A549 (cell line): ENCODE measurements around the gene TNS1. TPM values are rescaled to one million over a fixed set of nuclear protein-coding genes. Genes with fewer than 3 reads are reported as not detected.

Experiments
- ATAC-seq, 2 experiments: fragments of 200-7000 bp in 1 of 2; fragments of >200 bp in 1 of 2; cut with Nextera tagmentation in 1 of 2; cut with Tn5 transposase in 1 of 2; 3 replicates each; pipeline versions ENCODE4 v1.8.0 to v1.9.1; 2018 to 2020; ENCODE audit warnings: mild to moderate bottlenecking in 1 of 2, moderate library complexity in 1 of 2
- CTCF ChIA-PET: fragments of 300-600 bp; sonication (Branson Sonifier 250); formaldehyde crosslinking; extraction: SDS; loops from one replicate; lab custom pipeline; 2021; ENCODE audit warnings: antibody characterized with exemption, inconsistent platforms; lab: Yijun Ruan, JAX
- POLR2A ChIA-PET: fragments of 350-600 bp; formaldehyde crosslinking; extraction: SDS; loops from one replicate; lab custom pipeline; 2021; ENCODE audit warnings: antibody characterized with exemption, inconsistent platforms; lab: Yijun Ruan, JAX
- DNase-seq, 2 experiments: peaks; one replicate each; pipeline versions ENCODE4 v3.0.0 to v3.0.0-alpha.2; 2011 to 2016; ENCODE audit warnings: low read depth in 1 of 2, low spot score in 1 of 2
- FAIRE-seq: peaks from 2 replicates; lab custom pipeline; 2011; peaks lifted over from hg19 to GRCh38; lab: Jason Lieb, UNC
- H3K27ac ChIP-seq, 2 experiments: fragments of >200 bp; sonication (Bioruptor Twin); formaldehyde crosslinking; 3 replicates each; pipeline ENCODE4 v1.5.1; 2016 to 2017
- H3K4me1 ChIP-seq: fragments of >200 bp; sonication (Bioruptor Twin); formaldehyde crosslinking; 3 replicates; pipeline ENCODE4 v1.6.1; 2016
- H3K4me2 ChIP-seq: fragments of >200 bp; sonication (Bioruptor Twin); formaldehyde crosslinking; 3 replicates; pipeline ENCODE4 v1.6.1; 2016
- H3K4me3 ChIP-seq: fragments of >200 bp; sonication (Bioruptor Twin); formaldehyde crosslinking; 3 replicates; pipeline ENCODE4 v1.5.1; 2016
- H3K9me3 ChIP-seq: fragments of >200 bp; sonication (Bioruptor Twin); formaldehyde crosslinking; 3 replicates; pipeline ENCODE4 v1.6.1; 2016
- BCL3 ChIP-seq: fragments of >200 bp; sonication (Bioruptor Twin); formaldehyde crosslinking; IDR thresholded peaks from 3 replicates; pipeline ENCODE4 v1.6.1; 2016
- CBX2 ChIP-seq: fragments of 200-600 bp; sonication (generic); IDR thresholded peaks from 2 replicates; pipeline ENCODE4 v1.6.1; 2016; ENCODE audit warnings: low read depth, mild to moderate bottlenecking, borderline replicate concordance
- CEBPB ChIP-seq, 2 experiments: fragments of >200 bp in 1 of 2; sonication (Bioruptor Twin) in 1 of 2; formaldehyde crosslinking in 1 of 2; IDR thresholded peaks; 2 replicates each; pipeline ENCODE4 v1.6.1; 2012 to 2016
- CHD2 ChIP-seq: fragments of 150-350 bp; IDR thresholded peaks from 2 replicates; pipeline ENCODE4 v1.6.1; 2014; ENCODE audit warnings: low read length; ENCODE audit not compliant: partially characterized antibody
- CHD4 ChIP-seq: fragments of 200-600 bp; sonication (generic); IDR thresholded peaks from 2 replicates; pipeline ENCODE4 v1.6.1; 2016; ENCODE audit warnings: antibody characterized with exemption, mild to moderate bottlenecking, borderline replicate concordance
- EHF ChIP-seq: fragments of 250-450 bp; sonication (Bioruptor Pico); IDR thresholded peaks from 2 replicates; pipeline ENCODE4 v1.5.0; 2020; ENCODE audit warnings: mild to moderate bottlenecking
- EHMT2 ChIP-seq: fragments of 200-600 bp; sonication (generic); IDR thresholded peaks from 2 replicates; pipeline ENCODE4 v1.6.1; 2016; ENCODE audit warnings: antibody characterized with exemption, low read depth, mild to moderate bottlenecking, moderate library complexity
- ELK1 ChIP-seq: fragments of 150-350 bp; IDR thresholded peaks from 2 replicates; pipeline ENCODE4 v1.6.1; 2014; ENCODE audit warnings: low read depth, mild to moderate bottlenecking, low read length
- FOSL2 ChIP-seq, 2 experiments: fragments of 450-650 bp in 1 of 2; fragments of >200 bp in 1 of 2; sonication (Bioruptor Twin) in 1 of 2; formaldehyde crosslinking; IDR thresholded peaks; 2 replicates each; pipeline versions ENCODE4 v1.5.0 to v1.6.1; 2016 to 2020; ENCODE audit warnings: mild to moderate bottlenecking in 1 of 2, moderate library complexity in 1 of 2
- HDAC2 ChIP-seq: fragments of 200-600 bp; sonication (generic); IDR thresholded peaks from 2 replicates; pipeline ENCODE4 v1.6.1; 2016
- NPAS2 ChIP-seq: fragments of 250-450 bp; sonication (Bioruptor Pico); IDR thresholded peaks from 2 replicates; pipeline ENCODE4 v1.8.0; 2022; ENCODE audit warnings: mild to moderate bottlenecking, moderate library complexity, borderline replicate concordance
- NR3C1 ChIP-seq: fragments of >200 bp; sonication (Bioruptor Twin); formaldehyde crosslinking; IDR thresholded peaks from 3 replicates; pipeline ENCODE4 v1.6.1; 2017
- RNF2 ChIP-seq: fragments of 200-600 bp; sonication (generic); IDR thresholded peaks from 2 replicates; pipeline ENCODE4 v1.6.1; 2016; ENCODE audit warnings: low read depth, mild to moderate bottlenecking, antibody characterized with exemption, moderate library complexity, borderline replicate concordance
- SREBF2 ChIP-seq: fragments of 450-650 bp; IDR thresholded peaks from 2 replicates; pipeline ENCODE4 v1.6.1; 2014; ENCODE audit warnings: mild to moderate bottlenecking, moderate library complexity
- TFCP2L1 ChIP-seq: fragments of 250-450 bp; sonication (Bioruptor Pico); IDR thresholded peaks from 2 replicates; pipeline ENCODE4 v1.5.0; 2021; ENCODE audit warnings: mild to moderate bottlenecking
- USF2 ChIP-seq: fragments of 450-650 bp; IDR thresholded peaks from 2 replicates; pipeline ENCODE4 v1.6.1; 2014; ENCODE audit warnings: antibody characterized with exemption
- ZSCAN20 ChIP-seq: fragments of 250-450 bp; sonication (Bioruptor Pico); IDR thresholded peaks from 2 replicates; pipeline ENCODE4 v1.8.0; 2022; ENCODE audit warnings: mild to moderate bottlenecking, moderate library complexity
- WGBS: methylation state at CpG from one replicate; pipeline ENCODE4 v1.1.6; 2017; ENCODE audit errors: missing lambda C conversion rate; 5-methylcytosine and 5-hydroxymethylcytosine counted together
- polyA plus RNA-seq, 4 experiments: library from polyadenylated mRNA; depleted of rRNA in 3 of 4; stranded (reverse); fragments of >200 nt; fragmentation: RNase III in 1 of 4; extraction: RNeasy Plus Mini Kit Qiagen cat#74134 plus additional on column Dnase treatment in 1 of 4; gene quantifications; 2 replicates in 3 of 4; 3 replicates in 1 of 4; pipeline ENCODE4 v1.2.3, GENCODE V29; 2011 to 2017

TNS1 gene
- polyA plus RNA-seq, 2 of the 4 experiments (the other 2 are of a cell fraction) = 4.9 to 10.6 TPM

GRCh38 chr2:217825469-217826235 is 177.1 kb downstream of the TNS1 start:
- no peak for DNase-seq
- CTCF ChIA-PET = interaction anchor here (1.1 to 1.6 kb wide), 2 partner anchors 36 to 39 kb away, joined by 3 to 4 read pairs; no protein-coding TSS in a partner anchor
- POLR2A ChIA-PET = no interaction called here
- no peak for FAIRE-seq
- Histone ChIP-seq H3K9me3 (no peaks in the 10 kb centered on the region), H3K4me2 (no peak overlapping the region), H3K4me3 (no peak overlapping the region), H3K4me1 (no peaks in the 10 kb centered on the region), H3K27ac (no peak overlapping the region)
- WGBS = 57% methylated on average over 8 of the region's 8 CpGs
- no peak for ATAC-seq
- TF ChIP-seq CBX2 = no peak
- TF ChIP-seq TFCP2L1 (CRISPR knock-in tag) = no peak
- no peak for TF ChIP-seq RNF2
- TF ChIP-seq ZSCAN20 (CRISPR knock-in tag) = no peak
- TF ChIP-seq SREBF2 = no peak
- TF ChIP-seq NR3C1 = no peak
- TF ChIP-seq CHD2 = no peak
- TF ChIP-seq USF2 = no peak
- no peak for TF ChIP-seq EHMT2
- no peak for TF ChIP-seq BCL3
- no peak for TF ChIP-seq CEBPB (IDR thresholded peaks at IDR 0.05)
- no peak for TF ChIP-seq HDAC2
- TF ChIP-seq CHD4 = no peak
- no peak for TF ChIP-seq ELK1
- TF ChIP-seq EHF = no peak

GRCh38 chr2:217824223-217824622 is 178.6 kb downstream of the TNS1 start:
- FAIRE-seq = no peak
- Histone ChIP-seq H3K4me3 (no peak overlapping the region), H3K27ac (no peak overlapping the region), H3K4me1 (no peaks in the 10 kb centered on the region), H3K9me3 (no peaks in the 10 kb centered on the region), H3K4me2 (no peak overlapping the region)
- ChIA-PET CTCF (interaction anchor here (1.4 to 1.6 kb wide), 2 partner anchors 35 to 38 kb away, joined by 3 read pairs; no protein-coding TSS in a partner anchor), POLR2A (no interaction called here)
- ATAC-seq = no peak
- 69% methylated on average over 4 of the region's 4 CpGs for WGBS
- no peak for DNase-seq
- TF ChIP-seq NPAS2 (CRISPR knock-in tag) (no peak), FOSL2 (IDR thresholded peaks at IDR 0.05) (no peak), FOSL2 (CRISPR knock-in tag; IDR thresholded peaks at IDR 0.05) (no peak), CHD2 (no peak)

- no peaks in the 10 kb centered on the region for H3K9me3 ChIP-seq
- ATAC-seq (no peak), DNase-seq (no peak), FAIRE-seq (no peak)
- no peak overlapping the region for H3K27ac ChIP-seq
- 60% methylated on average over 6 of the region's 6 CpGs for WGBS
- no peak for TF ChIP-seq SREBF2
- H3K4me2 ChIP-seq = no peak overlapping the region
- CTCF ChIA-PET = interaction anchor here (1.4 kb wide), 1 partner anchor 35 kb away, joined by 3 read pairs; no protein-coding TSS in a partner anchor
- POLR2A ChIA-PET = no interaction called here
- H3K4me1 ChIP-seq = no peaks in the 10 kb centered on the region
- H3K4me3 ChIP-seq = no peak overlapping the region
Observed at GRCh38 chr2:217823626-217824025, 179.2 kb downstream of the TNS1 start.
